ENCODE results near the gene IGSF21. TPM values are rescaled to one million over a fixed set of nuclear protein-coding genes. Genes with fewer than 3 reads are reported as not detected.

Gene IGSF21
- total RNA-seq, 1 donor from 2014 or later: 0.35 TPM

- TF ChIP-seq CTCF (conservative IDR thresholded peaks at IDR 0.05): no peak
- Mint-ChIP-seq H3K27ac (ENCODE audit: unreplicated experiment) (no peak overlapping the region), H3K4me3 (no peak overlapping the region), H3K27me3 (ENCODE audit: low read depth) (peaks cover 49% of the 10 kb centered on the region), H3K9me3 (peaks cover 18% of the 10 kb centered on the region), H3K36me3 (ENCODE audit: low read depth) (no peaks in the 10 kb centered on the region), H3K4me1 (no peaks in the 10 kb centered on the region)
- DNase-seq (ENCODE audit: low read depth, low spot score): no peak
Measured at GRCh38 chr1:18376661-18377060, 269.1 kb downstream of the IGSF21 start.

- DNase-seq (ENCODE audit: low read depth, low spot score): no peak
- Mint-ChIP-seq H3K27me3 (ENCODE audit: low read depth) (peaks cover 32% of the 10 kb centered on the region), H3K4me1 (peaks cover 8% of the 10 kb centered on the region), H3K36me3 (ENCODE audit: low read depth) (no peaks in the 10 kb centered on the region), H3K9me3 (peaks cover 12% of the 10 kb centered on the region), H3K4me3 (no peak overlapping the region), H3K27ac (ENCODE audit: unreplicated experiment) (no peak overlapping the region)
- no peak for TF ChIP-seq CTCF (conservative IDR thresholded peaks at IDR 0.05)
Measured at GRCh38 chr1:18380288-18380687, 272.7 kb downstream of the IGSF21 start.

- Mint-ChIP-seq H3K36me3 (ENCODE audit: low read depth) (no peaks in the 10 kb centered on the region), H3K4me1 (peaks cover 23% of the 10 kb centered on the region), H3K9me3 (peaks cover 12% of the 10 kb centered on the region), H3K27me3 (ENCODE audit: low read depth) (peaks cover 22% of the 10 kb centered on the region), H3K27ac (ENCODE audit: unreplicated experiment) (no peak overlapping the region), H3K4me3 (no peak overlapping the region)
- TF ChIP-seq CTCF (conservative IDR thresholded peaks at IDR 0.05): no peak
- no peak for DNase-seq (ENCODE audit: low read depth, low spot score)
Measured at GRCh38 chr1:18384059-18384458, 276.5 kb downstream of the IGSF21 start.

DNA sequence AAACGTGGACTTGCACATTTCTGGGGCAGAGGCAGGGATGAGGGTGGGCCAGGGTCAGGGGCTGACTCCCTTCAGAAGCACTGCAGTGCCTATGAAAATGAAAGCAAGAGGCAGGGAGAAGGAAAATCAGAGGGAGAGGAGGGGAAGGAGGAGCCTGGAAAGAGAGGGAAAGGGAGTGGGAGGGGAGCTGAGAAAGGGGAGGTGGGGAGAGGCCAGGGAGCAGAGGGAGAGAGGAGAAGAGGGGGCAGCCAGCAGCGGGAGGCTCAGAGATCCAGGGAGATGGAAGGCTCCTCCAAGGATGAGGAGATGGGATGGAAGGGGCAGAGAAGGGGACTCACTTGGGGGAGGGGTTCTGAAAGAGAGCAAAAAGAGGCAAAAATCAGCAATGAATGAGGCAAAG lies 276.9 kb downstream of the IGSF21 start:
- no peak for DNase-seq (ENCODE audit: low read depth, low spot score)
- H3K27ac Mint-ChIP-seq (ENCODE audit: unreplicated experiment): no peak overlapping the region

GRCh38 chr1:18385239-18385790 lies 277.7 kb downstream of the IGSF21 start:
- no peak for TF ChIP-seq CTCF (conservative IDR thresholded peaks at IDR 0.05)
- Mint-ChIP-seq H3K4me1 (peaks cover 23% of the 10 kb centered on the region), H3K27me3 (ENCODE audit: low read depth) (peaks cover 13% of the 10 kb centered on the region), H3K27ac (ENCODE audit: unreplicated experiment) (peak overlapping the region; percentile 24), H3K4me3 (no peak overlapping the region), H3K36me3 (ENCODE audit: low read depth) (no peaks in the 10 kb centered on the region), H3K9me3 (peaks cover 6% of the 10 kb centered on the region)
- DNase-seq (ENCODE audit: low read depth, low spot score): peak; percentile 12

More for the DNA sequence above, 276.9 kb downstream of the IGSF21 start:
- TF ChIP-seq CTCF (conservative IDR thresholded peaks at IDR 0.05): no peak
- Mint-ChIP-seq H3K4me1 (peaks cover 23% of the 10 kb centered on the region), H3K4me3 (peak overlapping the region; percentile 13), H3K36me3 (ENCODE audit: low read depth) (no peaks in the 10 kb centered on the region), H3K27me3 (ENCODE audit: low read depth) (peaks cover 19% of the 10 kb centered on the region), H3K9me3 (peaks cover 12% of the 10 kb centered on the region)
